Erythroblast (primary cell): ENCODE data around the gene MFSD11.

Source experiments
- GATA1 ChIP-seq: IDR thresholded peaks from 2 replicates; pipeline ENCODE4 v1.6.1; 2011; ENCODE audit warnings: low read depth, mild to moderate bottlenecking, control low read depth, low read length, moderate library complexity
- POLR2A ChIP-seq: IDR thresholded peaks from 2 replicates; pipeline ENCODE4 v1.6.1; 2011; ENCODE audit warnings: mild to moderate bottlenecking, low read length

DNA sequence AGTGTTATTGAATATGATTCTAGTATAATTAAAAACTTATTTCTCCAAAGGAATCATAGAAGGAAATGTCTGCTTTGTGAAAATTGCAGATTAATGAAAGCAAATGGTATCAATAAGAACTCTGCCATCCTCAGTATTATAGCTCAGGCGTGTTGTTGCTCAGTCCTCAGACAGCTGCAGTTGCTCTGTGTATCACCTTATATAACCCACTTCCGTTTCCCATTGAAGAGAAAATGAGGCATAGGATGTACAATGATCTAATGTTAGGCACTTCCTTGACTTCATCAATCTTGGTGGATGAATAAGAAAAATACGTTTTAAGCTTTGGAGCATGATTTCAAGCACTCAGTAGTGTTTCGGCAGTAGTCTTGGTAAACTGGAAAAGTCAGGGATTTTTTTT, 14.1 kb downstream of the MFSD11 start:
- TF ChIP-seq POLR2A, result no peak
- TF ChIP-seq GATA1, result no peak
